ENCODE measurements around the gene PRKCA.
A peak's percentile ranks its signal among the peaks of the same experiment; 100 is the strongest.

The PRKCA gene

GRCh38 chr17:66627985-66628384 lies 325.6 kb downstream of the PRKCA start:
- no peak overlapping the region for H3K4me3 ChIP-seq (ENCODE audit: low read length)
- DNase-seq (ENCODE audit: low read depth) = no peak
- TF ChIP-seq CTCF (IDR thresholded peaks at IDR 0.05; ENCODE audit: insufficient read depth, low read depth, low read length, missing control alignments) = no peak

- TF ChIP-seq CTCF (IDR thresholded peaks at IDR 0.05; ENCODE audit: insufficient read depth, low read depth, low read length, missing control alignments) = no peak
- H3K4me3 ChIP-seq (ENCODE audit: low read length) = no peak overlapping the region
- DNase-seq (ENCODE audit: low read depth) = no peak
Measured at GRCh38 chr17:66629762-66630161, 327.3 kb downstream of the PRKCA start.

- no peak for DNase-seq (ENCODE audit: low read depth)
- no peak for TF ChIP-seq CTCF (IDR thresholded peaks at IDR 0.05; ENCODE audit: insufficient read depth, low read depth, low read length, missing control alignments)
- H3K4me3 ChIP-seq (ENCODE audit: low read length) = no peak overlapping the region
Measured at GRCh38 chr17:66630379-66630778, 328.0 kb downstream of the PRKCA start.

- no peak overlapping the region for H3K4me3 ChIP-seq (ENCODE audit: low read length)
- no peak for DNase-seq (ENCODE audit: low read depth)
- TF ChIP-seq CTCF (IDR thresholded peaks at IDR 0.05; ENCODE audit: insufficient read depth, low read depth, low read length, missing control alignments) = no peak
Measured at GRCh38 chr17:66630828-66631472, 328.5 kb downstream of the PRKCA start.

- no peak for TF ChIP-seq CTCF (IDR thresholded peaks at IDR 0.05; ENCODE audit: insufficient read depth, low read depth, low read length, missing control alignments)
- DNase-seq (ENCODE audit: low read depth) = peak; percentile 68
- no peak overlapping the region for H3K4me3 ChIP-seq (ENCODE audit: low read length)
Measured at GRCh38 chr17:66632731-66633130, 330.3 kb downstream of the PRKCA start.

- H3K4me3 ChIP-seq (ENCODE audit: low read length) = no peak overlapping the region
- no peak for TF ChIP-seq CTCF (IDR thresholded peaks at IDR 0.05; ENCODE audit: insufficient read depth, low read depth, low read length, missing control alignments)
- DNase-seq (ENCODE audit: low read depth) = no peak
Measured at GRCh38 chr17:66633317-66633965, 331.0 kb downstream of the PRKCA start.

GRCh38 chr17:66634193-66634592 lies 331.8 kb downstream of the PRKCA start:
- no peak overlapping the region for H3K4me3 ChIP-seq (ENCODE audit: low read length)
- DNase-seq (ENCODE audit: low read depth) = no peak
- TF ChIP-seq CTCF (IDR thresholded peaks at IDR 0.05; ENCODE audit: insufficient read depth, low read depth, low read length, missing control alignments) = no peak

Measured in epithelial cell of esophagus (primary cell).